Lower leg skin (tissue), 3 donors: Measurements from ENCODE around the gene ARID1B.

Source experiments
- CTCF ChIP-seq, 3 donors: fragments of 450-650 bp; IDR thresholded peaks; one replicate each; pipeline ENCODE4 v1.5.1; 2016; ENCODE audit warnings: antibody characterized with exemption in 3 of 3, mild to moderate bottlenecking in 3 of 3, moderate library complexity in 2 of 3
- POLR2A ChIP-seq, 2 donors: fragments of 450-650 bp; IDR thresholded peaks; one replicate each; pipeline ENCODE4 v1.6.1; 2016 to 2017; ENCODE audit warnings: antibody characterized with exemption in 2 of 2, mild to moderate bottlenecking in 1 of 2, moderate library complexity in 1 of 2

GRCh38 chr6:156821707-156822106, 44.5 kb downstream of the ARID1B start:
- no peak for TF ChIP-seq CTCF (IDR thresholded peaks at IDR 0.05)
- no peak for TF ChIP-seq POLR2A (IDR thresholded peaks at IDR 0.05)
